Neural crest cell (in vitro differentiated cells): ENCODE data around the gene NUP210. TPM values are rescaled to one million over a fixed set of nuclear protein-coding genes. Genes with fewer than 3 reads are reported as not detected.

Source experiments
- DNase-seq: peaks from one replicate; pipeline ENCODE4 v3.0.0; 2021; ENCODE audit warnings: low read depth, mixed read lengths, low spot score
- H3K27ac Mint-ChIP-seq: one replicate; pipeline ENCODE4 v1.8.0; 2021; ENCODE audit warnings: mild to moderate bottlenecking, mixed read lengths; ENCODE audit not compliant: unreplicated experiment
- H3K27me3 Mint-ChIP-seq: 2 replicates; pipeline ENCODE4 v1.8.0; 2021; ENCODE audit warnings: low read depth, mild to moderate bottlenecking, mixed read lengths
- H3K36me3 Mint-ChIP-seq: 2 replicates; pipeline ENCODE4 v1.8.0; 2021; ENCODE audit warnings: low read depth, mild to moderate bottlenecking, mixed read lengths
- H3K4me1 Mint-ChIP-seq: 2 replicates; pipeline ENCODE4 v1.8.0; 2021; ENCODE audit warnings: mixed read lengths
- H3K4me3 Mint-ChIP-seq: one replicate; pipeline ENCODE4 v1.8.0; 2021; ENCODE audit warnings: mild to moderate bottlenecking, mixed read lengths
- H3K9me3 Mint-ChIP-seq: 2 replicates; pipeline ENCODE4 v1.8.0; 2021; ENCODE audit warnings: mixed read lengths
- CTCF ChIP-seq: fragments of 200-600 bp; sonication (generic); conservative IDR thresholded peaks from 2 replicates; pipeline ENCODE4 v1.5.0; 2021; ENCODE audit warnings: antibody characterized with exemption, mild to moderate bottlenecking
- total RNA-seq: library from RNA; stranded (reverse); gene quantifications from 2 replicates; pipeline ENCODE4 v1.2.1, GENCODE V29; 2021

The NUP210 gene
- total RNA-seq, 1 donor from 2014 or later = 59.4 TPM

GRCh38 chr3:13353506-13353905 is 66.6 kb downstream of the NUP210 start:
- Mint-ChIP-seq H3K4me1 (peaks cover 16% of the 10 kb centered on the region), H3K4me3 (no peak overlapping the region), H3K9me3 (no peaks in the 10 kb centered on the region), H3K36me3 (peaks cover 13% of the 10 kb centered on the region), H3K27me3 (no peaks in the 10 kb centered on the region), H3K27ac (no peak overlapping the region)
- no peak for TF ChIP-seq CTCF
- DNase-seq = no peak

GRCh38 chr3:13352621-13353131 is 67.4 kb downstream of the NUP210 start:
- Mint-ChIP-seq H3K4me3 (no peak overlapping the region), H3K9me3 (no peaks in the 10 kb centered on the region), H3K4me1 (peaks cover 20% of the 10 kb centered on the region), H3K27ac (no peak overlapping the region), H3K27me3 (no peaks in the 10 kb centered on the region), H3K36me3 (peaks cover 11% of the 10 kb centered on the region)
- no peak for DNase-seq
- TF ChIP-seq CTCF = no peak

DNA sequence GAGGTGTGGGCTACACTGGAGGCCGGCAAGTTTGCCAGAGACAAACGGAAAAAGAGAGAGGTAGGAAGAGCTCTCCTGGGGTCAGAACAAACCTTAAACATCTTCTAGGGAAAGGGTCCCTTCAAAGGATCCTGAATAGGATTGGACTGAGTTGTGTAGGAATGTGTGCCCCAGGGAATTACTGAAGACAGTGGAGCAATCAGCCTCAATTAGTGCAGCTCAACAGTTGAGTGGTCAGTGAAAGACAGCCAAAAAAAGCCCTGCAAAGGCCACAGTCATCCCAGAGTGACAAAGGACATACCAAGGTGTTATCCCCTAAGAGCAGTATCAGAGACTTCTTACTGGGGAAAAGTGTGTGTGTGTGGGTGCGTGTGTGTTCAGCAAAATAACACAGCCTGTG is 70.3 kb downstream of the NUP210 start:
- no peak overlapping the region for H3K4me3 Mint-ChIP-seq
- no peak for TF ChIP-seq CTCF
- peak overlapping the region; percentile 82 for H3K27ac Mint-ChIP-seq
- peaks cover 33% of the 10 kb centered on the region for H3K4me1 Mint-ChIP-seq
- no peaks in the 10 kb centered on the region for H3K9me3 Mint-ChIP-seq
- H3K27me3 Mint-ChIP-seq = no peaks in the 10 kb centered on the region
- peaks cover 10% of the 10 kb centered on the region for H3K36me3 Mint-ChIP-seq
- no peak for DNase-seq

- peaks cover 33% of the 10 kb centered on the region for H3K4me1 Mint-ChIP-seq
- H3K4me3 Mint-ChIP-seq = peak overlapping the region; percentile 10
These were observed 71.3 kb downstream of the NUP210 start for GRCh38 chr3:13348661-13349396.

GRCh38 chr3:13348100-13348499 is 72.0 kb downstream of the NUP210 start:
- TF ChIP-seq CTCF = no peak
- Mint-ChIP-seq H3K9me3 (no peaks in the 10 kb centered on the region), H3K27ac (no peak overlapping the region), H3K4me1 (peaks cover 33% of the 10 kb centered on the region), H3K36me3 (peaks cover 16% of the 10 kb centered on the region), H3K27me3 (no peaks in the 10 kb centered on the region), H3K4me3 (no peak overlapping the region)
- no peak for DNase-seq

More at GRCh38 chr3:13348661-13349396, 71.3 kb downstream of the NUP210 start:
- TF ChIP-seq CTCF = no peak
- H3K36me3 Mint-ChIP-seq = peaks cover 16% of the 10 kb centered on the region
- no peak for DNase-seq
- H3K27ac Mint-ChIP-seq = no peak overlapping the region
- no peaks in the 10 kb centered on the region for H3K27me3 Mint-ChIP-seq
- no peaks in the 10 kb centered on the region for H3K9me3 Mint-ChIP-seq
